NT2/D1 (cell line): ENCODE data around the gene DOK3.

Experiments used
- SUZ12 ChIP-seq: IDR thresholded peaks from 2 replicates; pipeline ENCODE4 v1.6.1; 2011; ENCODE audit not compliant: insufficient read length, insufficient read depth; ENCODE audit errors: extremely low read depth
- YY1 ChIP-seq: IDR thresholded peaks from 2 replicates; pipeline ENCODE4 v1.6.1; 2011; ENCODE audit not compliant: insufficient read length, insufficient read depth

GRCh38 chr5:177454397-177455035 is 55.1 kb downstream of the DOK3 start:
- TF ChIP-seq SUZ12 (no peak), YY1 (no peak)
